Measurements from ENCODE around the gene CDK5R1.
A peak's percentile ranks its signal among the peaks of the same experiment; 100 is the strongest.

Gene CDK5R1

GRCh38 chr17:32502710-32503109 is 15.9 kb downstream of the CDK5R1 start:
- H3K27ac ChIP-seq: peak overlapping the region; percentile 80; the same call in 1 of the 2 replicates
- no peak overlapping the region for H3K4me3 ChIP-seq (IDR thresholded peaks at IDR 0.05; ENCODE audit: insufficient read depth, low read depth, low read length)
- no peaks in the 10 kb centered on the region for H3K27me3 ChIP-seq (ENCODE audit: insufficient read depth, low read depth)
- peaks cover 31% of the 10 kb centered on the region for H3K4me1 ChIP-seq (ENCODE audit: low read depth, poor library complexity, severe bottlenecking)
- no peak overlapping the region for H2AFZ ChIP-seq (ENCODE audit: low read depth)
- H3K36me3 ChIP-seq (ENCODE audit: insufficient read depth): no peaks in the 10 kb centered on the region
- no peaks in the 10 kb centered on the region for H4K20me1 ChIP-seq (ENCODE audit: insufficient read depth)
- H3K9ac ChIP-seq: no peak overlapping the region
- no peak for TF ChIP-seq CTCF (conservative IDR thresholded peaks at IDR 0.05; ENCODE audit: low read depth, low read length)
- no peaks in the 10 kb centered on the region for H3K79me2 ChIP-seq (ENCODE audit: insufficient read depth, low read depth)
- peak overlapping the region; percentile 77 for H3K4me2 ChIP-seq

- Histone ChIP-seq H3K27me3 (ENCODE audit: insufficient read depth, low read depth) (no peaks in the 10 kb centered on the region), H2AFZ (ENCODE audit: low read depth) (peak overlapping the region; percentile 53; the same call in 1 of the 2 replicates), H3K79me2 (ENCODE audit: insufficient read depth, low read depth) (no peaks in the 10 kb centered on the region), H3K4me3 (IDR thresholded peaks at IDR 0.05; ENCODE audit: insufficient read depth, low read depth, low read length) (no peak overlapping the region), H3K9ac (peak overlapping the region; percentile 28; the same call in 1 of the 2 replicates), H3K27ac (peak overlapping the region; percentile 80), H3K4me1 (ENCODE audit: low read depth, poor library complexity, severe bottlenecking) (peaks cover 31% of the 10 kb centered on the region), H3K4me2 (peak overlapping the region; percentile 77), H3K36me3 (ENCODE audit: insufficient read depth) (no peaks in the 10 kb centered on the region), H4K20me1 (ENCODE audit: insufficient read depth) (no peaks in the 10 kb centered on the region)
- TF ChIP-seq CTCF (conservative IDR thresholded peaks at IDR 0.05; ENCODE audit: low read depth, low read length): no peak
These were observed 16.7 kb downstream of the CDK5R1 start for GRCh38 chr17:32503251-32504165.

GRCh38 chr17:32504166-32504990 is 17.6 kb downstream of the CDK5R1 start:
- Histone ChIP-seq H3K79me2 (ENCODE audit: insufficient read depth, low read depth) (no peaks in the 10 kb centered on the region), H3K27ac (peak overlapping the region; percentile 80), H3K4me3 (IDR thresholded peaks at IDR 0.05; ENCODE audit: insufficient read depth, low read depth, low read length) (no peak overlapping the region), H4K20me1 (ENCODE audit: insufficient read depth) (no peaks in the 10 kb centered on the region), H3K4me1 (ENCODE audit: low read depth, poor library complexity, severe bottlenecking) (peaks cover 31% of the 10 kb centered on the region), H3K36me3 (ENCODE audit: insufficient read depth) (no peaks in the 10 kb centered on the region), H3K4me2 (peak overlapping the region; percentile 77), H3K27me3 (ENCODE audit: insufficient read depth, low read depth) (no peaks in the 10 kb centered on the region), H3K9ac (peak overlapping the region; percentile 28; the same call in 1 of the 2 replicates), H2AFZ (ENCODE audit: low read depth) (peak overlapping the region; percentile 53; the same call in 1 of the 2 replicates)
- no peak for TF ChIP-seq CTCF (conservative IDR thresholded peaks at IDR 0.05; ENCODE audit: low read depth, low read length)

GRCh38 chr17:32508926-32509325 is 22.1 kb downstream of the CDK5R1 start:
- Histone ChIP-seq H3K4me3 (IDR thresholded peaks at IDR 0.05; ENCODE audit: insufficient read depth, low read depth, low read length) (no peak overlapping the region), H3K4me2 (no peak overlapping the region), H3K9ac (no peak overlapping the region), H3K27ac (no peak overlapping the region), H3K36me3 (ENCODE audit: insufficient read depth) (no peaks in the 10 kb centered on the region), H2AFZ (ENCODE audit: low read depth) (no peak overlapping the region), H3K27me3 (ENCODE audit: insufficient read depth, low read depth) (no peaks in the 10 kb centered on the region), H3K79me2 (ENCODE audit: insufficient read depth, low read depth) (no peaks in the 10 kb centered on the region), H3K4me1 (ENCODE audit: low read depth, poor library complexity, severe bottlenecking) (peaks cover 13% of the 10 kb centered on the region), H4K20me1 (ENCODE audit: insufficient read depth) (no peaks in the 10 kb centered on the region)
- no peak for TF ChIP-seq CTCF (conservative IDR thresholded peaks at IDR 0.05; ENCODE audit: low read depth, low read length)
